GM23338 (cell line): ENCODE results near the gene DLGAP4. TPM values are rescaled to one million over a fixed set of nuclear protein-coding genes. Genes with fewer than 3 reads are reported as not detected.

ENCODE experiments used
- ATAC-seq: fragments of 200-7000 bp; cut with Tn5 transposase; 3 replicates; pipeline ENCODE4 v1.9.1; 2020
- DNase-seq: peaks from one replicate; pipeline ENCODE4 v3.0.0-alpha.2; 2015; ENCODE audit warnings: low spot score
- H2AFZ ChIP-seq: fragments of 200-600 bp; sonication (generic); 2 replicates; pipeline ENCODE4 v1.8.0; 2016; ENCODE audit warnings: antibody characterized with exemption, mild to moderate bottlenecking, moderate library complexity
- H3F3A ChIP-seq: fragments of 200-600 bp; sonication (generic); replicated peaks from 2 replicates; pipeline ENCODE4 v1.8.0; 2017; ENCODE audit warnings: antibody characterized with exemption, mixed run types, low read depth
- H3K27ac ChIP-seq: fragments of 200-600 bp; sonication (generic); 2 replicates; pipeline ENCODE4 v1.6.1; 2016; ENCODE audit warnings: low read depth
- H3K27me3 ChIP-seq: fragments of 200-600 bp; sonication (generic); 2 replicates; pipeline ENCODE4 v1.8.0; 2016; ENCODE audit warnings: mild to moderate bottlenecking, mixed run types, moderate library complexity; ENCODE audit not compliant: insufficient read depth
- H3K36me3 ChIP-seq: fragments of 200-600 bp; sonication (generic); 2 replicates; pipeline ENCODE4 v1.8.0; 2016; ENCODE audit warnings: mild to moderate bottlenecking; ENCODE audit not compliant: insufficient read depth
- H3K4me1 ChIP-seq: fragments of 200-600 bp; sonication (generic); 2 replicates; pipeline ENCODE4 v1.8.0; 2016; ENCODE audit warnings: mild to moderate bottlenecking, moderate library complexity; ENCODE audit not compliant: insufficient read depth
- H3K4me2 ChIP-seq: fragments of 200-600 bp; sonication (generic); 2 replicates; pipeline ENCODE4 v1.7.1; 2017; ENCODE audit warnings: mixed run types
- H3K4me3 ChIP-seq: fragments of 200-600 bp; sonication (generic); 2 replicates; pipeline ENCODE4 v1.6.1; 2016; ENCODE audit warnings: mixed run types
- H3K79me2 ChIP-seq: fragments of 200-600 bp; sonication (generic); replicated peaks from 2 replicates; pipeline ENCODE4 v1.8.0; 2017; ENCODE audit warnings: mild to moderate bottlenecking; ENCODE audit not compliant: insufficient read depth
- H3K9me2 ChIP-seq: fragments of 200-600 bp; sonication (generic); 2 replicates; pipeline ENCODE4 v1.8.0; 2017; ENCODE audit not compliant: insufficient read depth
- H4K20me1 ChIP-seq: fragments of 200-600 bp; sonication (generic); replicated peaks from 2 replicates; pipeline ENCODE4 v1.8.0; 2017; ENCODE audit warnings: mild to moderate bottlenecking; ENCODE audit not compliant: insufficient read depth
- H3K27ac Mint-ChIP-seq: 2 replicates; pipeline ENCODE4 v1.8.0; 2020; ENCODE audit warnings: inconsistent platforms, mild to moderate bottlenecking, moderate library complexity, mixed read lengths
- H3K27me3 Mint-ChIP-seq: 3 replicates; pipeline ENCODE4 v1.8.0; 2022; ENCODE audit warnings: low read depth, mild to moderate bottlenecking, moderate library complexity, mixed read lengths, inconsistent platforms; ENCODE audit not compliant: insufficient read depth, poor library complexity
- H3K36me3 Mint-ChIP-seq: 3 replicates; pipeline ENCODE4 v1.8.0; 2021; ENCODE audit warnings: low read depth, mild to moderate bottlenecking, inconsistent platforms, moderate library complexity, mixed read lengths
- H3K4me1 Mint-ChIP-seq: 3 replicates; pipeline ENCODE4 v1.8.0; 2020; ENCODE audit warnings: mild to moderate bottlenecking, inconsistent platforms, mixed read lengths
- H3K4me3 Mint-ChIP-seq: 3 replicates; pipeline ENCODE4 v1.8.0; 2021; ENCODE audit warnings: moderate library complexity, mild to moderate bottlenecking, inconsistent platforms, mixed read lengths
- H3K9me3 Mint-ChIP-seq: 3 replicates; pipeline ENCODE4 v1.8.0; 2020; ENCODE audit warnings: moderate library complexity, mild to moderate bottlenecking, inconsistent platforms, mixed read lengths
- CREB1 ChIP-seq: fragments of 250-450 bp; sonication (Bioruptor Pico); IDR thresholded peaks from 2 replicates; pipeline ENCODE4 v1.5.0; 2020; ENCODE audit warnings: low read depth, mild to moderate bottlenecking, moderate library complexity
- ETS1 ChIP-seq: IDR thresholded peaks from 2 replicates; pipeline ENCODE4 v1.6.1; 2016; ENCODE audit warnings: antibody characterized with exemption
- EZH2 ChIP-seq: fragments of 200-600 bp; sonication (generic); IDR thresholded peaks from one replicate; pipeline ENCODE4 v1.8.0; 2017; ENCODE audit warnings: antibody characterized with exemption, mild to moderate bottlenecking, low read depth; ENCODE audit not compliant: unreplicated experiment
- EZH2phosphoT487 ChIP-seq: fragments of 200-600 bp; sonication (generic); IDR thresholded peaks from one replicate; pipeline ENCODE4 v1.8.1; 2018; ENCODE audit warnings: antibody characterized with exemption; ENCODE audit not compliant: unreplicated experiment
- JUNB ChIP-seq: IDR thresholded peaks from one replicate; pipeline ENCODE4 v1.6.1; 2016; ENCODE audit warnings: antibody characterized with exemption; ENCODE audit not compliant: unreplicated experiment
- NANOG ChIP-seq: IDR thresholded peaks from 2 replicates; pipeline ENCODE4 v1.6.1; 2016; ENCODE audit warnings: antibody characterized with exemption, borderline replicate concordance
- REST ChIP-seq: IDR thresholded peaks from one replicate; pipeline ENCODE4 v1.6.1; 2018; ENCODE audit warnings: antibody characterized with exemption; ENCODE audit not compliant: unreplicated experiment
- STAT1 ChIP-seq: IDR thresholded peaks from one replicate; pipeline ENCODE4 v1.6.1; 2016; ENCODE audit warnings: antibody characterized with exemption; ENCODE audit not compliant: unreplicated experiment
- ZNF331 ChIP-seq: fragments of 250-450 bp; sonication (Bioruptor Pico); IDR thresholded peaks from 2 replicates; pipeline ENCODE4 v1.5.0; 2020; ENCODE audit warnings: low read depth, mild to moderate bottlenecking, moderate library complexity
- polyA plus RNA-seq: library from polyadenylated mRNA; unstranded; fragments of >200 nt; fragmentation: Nextera tagmentation; extraction: Ambion mirVana; gene quantifications from 2 replicates; pipeline ENCODE4 v1.2.1, GENCODE V29; 2016
- total RNA-seq: library from RNA; depleted of rRNA; stranded (reverse); fragments of >200 nt; shearing (Covaris generic); gene quantifications from 2 replicates; pipeline ENCODE4 v1.2.3, GENCODE V29; 2014
- TF ChIP-seq, protein P1 (sequence below), 2 experiments: fragments of 200-600 bp in 1 of 2; sonication (generic) in 1 of 2; conservative IDR thresholded peaks; 2 replicates each; pipeline versions ENCODE4 v1.5.1 to v1.6.1; 2016 to 2017; ENCODE audit warnings: antibody characterized with exemption in 2 of 2, low read depth in 2 of 2, mild to moderate bottlenecking in 2 of 2, moderate library complexity in 1 of 2

DLGAP4 gene
- total and polyA plus RNA-seq, 2 experiments from 2014 or later: 46.1 to 52.2 TPM

- Histone ChIP-seq H3K27me3 (no peaks in the 10 kb centered on the region), H3K36me3 (no peaks in the 10 kb centered on the region), H3F3A (0 out of 2 replicates have a peak, but pooled peaks cover 3% of the 10 kb centered on the region), H3K4me1 (no peaks in the 10 kb centered on the region; the same call in 1 of the 2 replicates), H3K4me2 (no peak overlapping the region), H4K20me1 (no peaks in the 10 kb centered on the region; the same call in 1 of the 2 replicates), H3K9me2 (no peaks in the 10 kb centered on the region), H2AFZ (no peak overlapping the region), H3K79me2 (no peaks in the 10 kb centered on the region), H3K27ac (no peak overlapping the region), H3K4me3 (no peak overlapping the region)
- H3K4me3 Mint-ChIP-seq: no peak overlapping the region
- no peak for ATAC-seq
- H3K27me3 Mint-ChIP-seq: peaks cover 11% of the 10 kb centered on the region
- no peak for TF ChIP-seq JUNB
- no peak for TF ChIP-seq EZH2
- no peak for TF ChIP-seq EZH2phosphoT487
- TF ChIP-seq CREB1 (CRISPR knock-in tag): no peak
- no peak for TF ChIP-seq STAT1
- no peak for TF ChIP-seq ZNF331
- TF ChIP-seq, protein P1, sequence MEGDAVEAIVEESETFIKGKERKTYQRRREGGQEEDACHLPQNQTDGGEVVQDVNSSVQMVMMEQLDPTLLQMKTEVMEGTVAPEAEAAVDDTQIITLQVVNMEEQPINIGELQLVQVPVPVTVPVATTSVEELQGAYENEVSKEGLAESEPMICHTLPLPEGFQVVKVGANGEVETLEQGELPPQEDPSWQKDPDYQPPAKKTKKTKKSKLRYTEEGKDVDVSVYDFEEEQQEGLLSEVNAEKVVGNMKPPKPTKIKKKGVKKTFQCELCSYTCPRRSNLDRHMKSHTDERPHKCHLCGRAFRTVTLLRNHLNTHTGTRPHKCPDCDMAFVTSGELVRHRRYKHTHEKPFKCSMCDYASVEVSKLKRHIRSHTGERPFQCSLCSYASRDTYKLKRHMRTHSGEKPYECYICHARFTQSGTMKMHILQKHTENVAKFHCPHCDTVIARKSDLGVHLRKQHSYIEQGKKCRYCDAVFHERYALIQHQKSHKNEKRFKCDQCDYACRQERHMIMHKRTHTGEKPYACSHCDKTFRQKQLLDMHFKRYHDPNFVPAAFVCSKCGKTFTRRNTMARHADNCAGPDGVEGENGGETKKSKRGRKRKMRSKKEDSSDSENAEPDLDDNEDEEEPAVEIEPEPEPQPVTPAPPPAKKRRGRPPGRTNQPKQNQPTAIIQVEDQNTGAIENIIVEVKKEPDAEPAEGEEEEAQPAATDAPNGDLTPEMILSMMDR (conservative IDR thresholded peaks at IDR 0.05; ENCODE audit: low read depth in 2 of 2): no peak
- no peak for TF ChIP-seq REST
- TF ChIP-seq ETS1: no peak
- no peak for TF ChIP-seq NANOG
- no peak for DNase-seq
- no peak overlapping the region for H3K27ac Mint-ChIP-seq
- no peaks in the 10 kb centered on the region for H3K36me3 Mint-ChIP-seq
- H3K9me3 Mint-ChIP-seq: no peaks in the 10 kb centered on the region; the same call in 2 of the 3 replicates
- H3K4me1 Mint-ChIP-seq: peaks cover 31% of the 10 kb centered on the region
Measured at GRCh38 chr20:36341331-36342020, 35.3 kb downstream of the DLGAP4 start.
